ENCODE data around the gene MAP4K4. TPM values are rescaled to one million over a fixed set of nuclear protein-coding genes. Genes with fewer than 3 reads are reported as not detected.

The MAP4K4 gene
- total RNA-seq, 1 donor from 2014 or later = 427 TPM

GRCh38 chr2:101830555-101830954 lies 133.0 kb downstream of the MAP4K4 start:
- no peak overlapping the region for H3K27ac Mint-ChIP-seq (ENCODE audit: unreplicated experiment)
- no peak for DNase-seq (ENCODE audit: low spot score)
- H3K36me3 Mint-ChIP-seq (ENCODE audit: low read depth, unreplicated experiment) = peaks cover 50% of the 10 kb centered on the region
- H3K4me3 Mint-ChIP-seq (ENCODE audit: unreplicated experiment) = no peak overlapping the region
- H3K9me3 Mint-ChIP-seq (ENCODE audit: unreplicated experiment) = no peaks in the 10 kb centered on the region
- peaks cover 11% of the 10 kb centered on the region for H3K4me1 Mint-ChIP-seq (ENCODE audit: unreplicated experiment)
- H3K27me3 Mint-ChIP-seq (ENCODE audit: unreplicated experiment) = peaks cover 8% of the 10 kb centered on the region
- TF ChIP-seq CTCF (IDR thresholded peaks at IDR 0.05; ENCODE audit: unreplicated experiment) = no peak

DNA sequence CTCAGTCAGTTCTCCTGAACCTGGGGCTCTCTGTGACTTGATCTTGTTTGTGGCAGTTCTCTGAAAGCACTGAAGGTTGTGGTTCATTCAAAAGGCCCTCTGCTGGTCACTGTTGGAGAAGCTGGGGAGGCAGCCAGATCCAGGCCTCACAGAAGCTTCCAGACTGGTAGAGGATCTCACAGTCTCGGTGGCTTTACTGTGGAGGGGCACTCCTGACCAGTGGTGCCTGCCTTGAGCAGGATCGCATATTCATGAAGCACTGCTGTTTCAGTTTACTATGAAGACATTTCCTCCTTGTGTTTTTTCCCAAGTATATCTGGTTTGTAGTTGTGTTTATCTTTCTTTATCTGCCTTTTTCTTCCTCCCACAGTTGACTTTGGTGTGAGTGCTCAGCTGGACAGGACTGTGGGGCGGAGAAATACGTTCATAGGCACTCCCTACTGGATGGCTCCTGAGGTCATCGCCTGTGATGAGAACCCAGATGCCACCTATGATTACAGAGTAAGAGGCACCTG lies 133.9 kb downstream of the MAP4K4 start:
- peaks cover 8% of the 10 kb centered on the region for H3K4me1 Mint-ChIP-seq (ENCODE audit: unreplicated experiment)
- peaks cover 8% of the 10 kb centered on the region for H3K27me3 Mint-ChIP-seq (ENCODE audit: unreplicated experiment)
- peak; percentile 67 for TF ChIP-seq CTCF (IDR thresholded peaks at IDR 0.05; ENCODE audit: unreplicated experiment)
- H3K27ac Mint-ChIP-seq (ENCODE audit: unreplicated experiment) = no peak overlapping the region
- peak; percentile 73 for DNase-seq (ENCODE audit: low spot score)
- peaks cover 55% of the 10 kb centered on the region for H3K36me3 Mint-ChIP-seq (ENCODE audit: low read depth, unreplicated experiment)
- no peaks in the 10 kb centered on the region for H3K9me3 Mint-ChIP-seq (ENCODE audit: unreplicated experiment)
- H3K4me3 Mint-ChIP-seq (ENCODE audit: unreplicated experiment) = peak overlapping the region; percentile 42

DNA sequence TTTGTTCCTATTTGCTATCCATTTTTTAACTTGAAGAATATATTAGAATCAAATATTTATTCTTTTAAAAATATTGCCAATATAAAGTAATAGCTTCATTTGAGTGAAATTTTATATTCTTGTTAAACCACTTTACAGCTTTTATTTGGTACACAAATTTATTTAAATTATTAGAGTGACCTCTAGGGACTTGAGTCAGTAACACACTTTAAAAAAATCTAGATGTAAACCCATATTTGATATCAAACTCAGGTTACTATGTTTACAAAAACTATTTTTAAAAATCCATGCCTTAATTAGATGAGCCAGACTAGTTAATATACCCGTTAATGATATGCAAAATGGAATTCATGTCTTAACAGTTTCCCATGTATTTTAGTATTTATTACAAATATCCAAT lies 134.6 kb downstream of the MAP4K4 start:
- Mint-ChIP-seq H3K27me3 (ENCODE audit: unreplicated experiment) (peaks cover 8% of the 10 kb centered on the region), H3K4me3 (ENCODE audit: unreplicated experiment) (no peak overlapping the region), H3K36me3 (ENCODE audit: low read depth, unreplicated experiment) (peaks cover 57% of the 10 kb centered on the region), H3K4me1 (ENCODE audit: unreplicated experiment) (peaks cover 11% of the 10 kb centered on the region), H3K9me3 (ENCODE audit: unreplicated experiment) (no peaks in the 10 kb centered on the region), H3K27ac (ENCODE audit: unreplicated experiment) (no peak overlapping the region)
- no peak for DNase-seq (ENCODE audit: low spot score)
- TF ChIP-seq CTCF (IDR thresholded peaks at IDR 0.05; ENCODE audit: unreplicated experiment) = peak; percentile 59

- no peak for TF ChIP-seq CTCF (IDR thresholded peaks at IDR 0.05; ENCODE audit: unreplicated experiment)
- Mint-ChIP-seq H3K4me3 (ENCODE audit: unreplicated experiment) (no peak overlapping the region), H3K36me3 (ENCODE audit: low read depth, unreplicated experiment) (peaks cover 60% of the 10 kb centered on the region), H3K27ac (ENCODE audit: unreplicated experiment) (no peak overlapping the region), H3K27me3 (ENCODE audit: unreplicated experiment) (peaks cover 3% of the 10 kb centered on the region), H3K9me3 (ENCODE audit: unreplicated experiment) (no peaks in the 10 kb centered on the region), H3K4me1 (ENCODE audit: unreplicated experiment) (peaks cover 7% of the 10 kb centered on the region)
- DNase-seq (ENCODE audit: low spot score) = no peak
These were observed 136.5 kb downstream of the MAP4K4 start for GRCh38 chr2:101833890-101834523.

DNA sequence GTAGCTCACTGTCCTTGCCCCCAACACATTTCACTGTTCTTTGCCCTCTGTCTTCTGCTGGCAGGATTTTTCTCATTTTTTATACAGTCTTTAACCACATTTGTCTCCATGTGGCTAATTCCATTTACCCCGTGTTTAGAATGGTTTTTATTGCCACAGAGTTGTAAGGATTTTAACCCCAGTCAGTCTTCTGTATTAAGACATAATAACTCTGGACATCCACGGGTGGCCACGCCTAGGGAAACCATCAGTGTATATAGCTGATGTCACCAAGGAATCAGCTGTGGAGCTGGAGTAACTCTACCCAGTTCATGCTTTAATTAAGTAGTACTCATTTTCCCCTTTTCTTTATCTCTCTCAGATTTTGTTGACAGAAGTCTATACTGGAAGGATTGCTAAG lies 139.8 kb downstream of the MAP4K4 start:
- peak overlapping the region; percentile 48 for H3K4me3 Mint-ChIP-seq (ENCODE audit: unreplicated experiment)
- peaks cover 5% of the 10 kb centered on the region for H3K27me3 Mint-ChIP-seq (ENCODE audit: unreplicated experiment)
- peaks cover 61% of the 10 kb centered on the region for H3K36me3 Mint-ChIP-seq (ENCODE audit: low read depth, unreplicated experiment)
- H3K27ac Mint-ChIP-seq (ENCODE audit: unreplicated experiment) = peak overlapping the region; percentile 11
- H3K4me1 Mint-ChIP-seq (ENCODE audit: unreplicated experiment) = peaks cover 17% of the 10 kb centered on the region
- H3K9me3 Mint-ChIP-seq (ENCODE audit: unreplicated experiment) = no peaks in the 10 kb centered on the region
- TF ChIP-seq CTCF (IDR thresholded peaks at IDR 0.05; ENCODE audit: unreplicated experiment) = no peak
- DNase-seq (ENCODE audit: low spot score) = no peak

Measured in endothelial cell (in vitro differentiated cells).